Stomach (tissue), 9 donors: ENCODE measurements around the gene LIMS2. TPM values are rescaled to one million over a fixed set of nuclear protein-coding genes. Genes with fewer than 3 reads are reported as not detected.
A peak's percentile ranks its signal among the peaks of the same experiment; 100 is the strongest.

Experiments
- DNase-seq, 2 donors: peaks; one replicate each; pipeline versions ENCODE4 v3.0.0 to v3.0.0-alpha.2; 2013 to 2019
- H3K27ac ChIP-seq, 5 donors: fragments of 200-600 bp in 4 of 5; sonication (generic) in 4 of 5; one replicate each; pipeline ENCODE4 v1.5.1; 2013 to 2019; ENCODE audit warnings: mild to moderate bottlenecking in 1 of 5, moderate library complexity in 1 of 5
- H3K27me3 ChIP-seq, 3 donors: fragments of 200-600 bp; sonication (generic); one replicate each; pipeline ENCODE4 v1.5.1; 2017 to 2019; ENCODE audit warnings: mixed run types in 1 of 3
- H3K36me3 ChIP-seq, 4 donors: fragments of 200-600 bp; sonication (generic); 1 replicate in 3 of 4; 2 replicates in 1 of 4; pipeline ENCODE4 v1.5.1; 2016 to 2019
- H3K4me1 ChIP-seq, 4 donors: fragments of 200-600 bp; sonication (generic); one replicate each; pipeline ENCODE4 v1.5.1; 2016 to 2019
- H3K4me3 ChIP-seq, 4 donors: fragments of 200-600 bp; sonication (generic) in 3 of 4; one replicate each; pipeline ENCODE4 v1.5.1; 2016 to 2019; ENCODE audit warnings: mild to moderate bottlenecking in 1 of 4
- H3K9me3 ChIP-seq, 4 donors: fragments of 200-600 bp; sonication (generic); one replicate each; pipeline ENCODE4 v1.5.1; 2016 to 2019
- EP300 ChIP-seq: sonication (generic); formaldehyde crosslinking; IDR thresholded peaks from one replicate; pipeline ENCODE4 v1.6.1; 2017; ENCODE audit warnings: antibody characterized with exemption
- POLR2A ChIP-seq, 4 donors: fragments of 450-650 bp; IDR thresholded peaks; one replicate each; pipeline ENCODE4 v1.6.1; 2016; ENCODE audit warnings: antibody characterized with exemption in 4 of 4, control low read depth in 2 of 4, mild to moderate bottlenecking in 1 of 4, moderate library complexity in 1 of 4
- POLR2AphosphoS5 ChIP-seq, 3 donors: sonication (generic); formaldehyde crosslinking; IDR thresholded peaks; one replicate each; pipeline ENCODE4 v1.6.1; 2016; ENCODE audit warnings: antibody characterized with exemption in 3 of 3
- WGBS, 5 donors: extraction: QIAGEN DNeasy Blood & Tissue Kit in 3 of 5; methylation state at CpG; one replicate each; pipeline versions ENCODE4 v1.1.5 to v1.1.7; 2013 to 2018; 5-methylcytosine and 5-hydroxymethylcytosine counted together
- intact Hi-C: fragments of 100-400 bp; cut with DNase I; formaldehyde crosslinking; loops from one replicate; pipeline ENCODE4 v1.15.1; 2023; ENCODE audit warnings: low total_unique reads
- polyA plus RNA-seq, 3 donors: library from polyadenylated mRNA; stranded (reverse); fragments of 200-250 nt; gene quantifications; one replicate each; pipeline ENCODE4 v1.2.3, GENCODE V29; 2013
- total RNA-seq, 5 donors: library from RNA; depleted of rRNA; stranded (reverse); fragments of >200 nt; gene quantifications; one replicate each; pipeline versions ENCODE4 v1.1.0 to v1.2.3, GENCODE V29; 2014 to 2016
- TF ChIP-seq, protein P1 (sequence below), 7 experiments: fragments of 450-650 bp in 4 of 7; fragments of 200-600 bp in 3 of 7; sonication (generic) in 3 of 7; IDR thresholded peaks; one replicate each; pipeline ENCODE4 v1.5.1; 2016 to 2019; ENCODE audit warnings: antibody characterized with exemption in 7 of 7, control low read depth in 2 of 7, mild to moderate bottlenecking in 1 of 7
- donor health status: healthy with polysubstance abuse.
- donor health status: Bipolar disorder and iron deficiency.
- donor health status: healthy.

Gene LIMS2
- total and polyA plus RNA-seq, 8 donors: 30.3 to 94.1 (median 59.5) TPM

GRCh38 chr2:127641133-127641532 lies 34.2 kb downstream of the LIMS2 start:
- no peak for TF ChIP-seq EP300
- TF ChIP-seq, protein P1, sequence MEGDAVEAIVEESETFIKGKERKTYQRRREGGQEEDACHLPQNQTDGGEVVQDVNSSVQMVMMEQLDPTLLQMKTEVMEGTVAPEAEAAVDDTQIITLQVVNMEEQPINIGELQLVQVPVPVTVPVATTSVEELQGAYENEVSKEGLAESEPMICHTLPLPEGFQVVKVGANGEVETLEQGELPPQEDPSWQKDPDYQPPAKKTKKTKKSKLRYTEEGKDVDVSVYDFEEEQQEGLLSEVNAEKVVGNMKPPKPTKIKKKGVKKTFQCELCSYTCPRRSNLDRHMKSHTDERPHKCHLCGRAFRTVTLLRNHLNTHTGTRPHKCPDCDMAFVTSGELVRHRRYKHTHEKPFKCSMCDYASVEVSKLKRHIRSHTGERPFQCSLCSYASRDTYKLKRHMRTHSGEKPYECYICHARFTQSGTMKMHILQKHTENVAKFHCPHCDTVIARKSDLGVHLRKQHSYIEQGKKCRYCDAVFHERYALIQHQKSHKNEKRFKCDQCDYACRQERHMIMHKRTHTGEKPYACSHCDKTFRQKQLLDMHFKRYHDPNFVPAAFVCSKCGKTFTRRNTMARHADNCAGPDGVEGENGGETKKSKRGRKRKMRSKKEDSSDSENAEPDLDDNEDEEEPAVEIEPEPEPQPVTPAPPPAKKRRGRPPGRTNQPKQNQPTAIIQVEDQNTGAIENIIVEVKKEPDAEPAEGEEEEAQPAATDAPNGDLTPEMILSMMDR (IDR thresholded peaks at IDR 0.05): no peak
- TF ChIP-seq POLR2A (IDR thresholded peaks at IDR 0.05): no peak
- no peak for TF ChIP-seq POLR2AphosphoS5 (IDR thresholded peaks at IDR 0.05)
- DNase-seq: no peak
- H3K36me3 ChIP-seq: peaks cover 0 to 33% (median 16%) of the 10 kb centered on the region in 4 donors
- no peak overlapping the region for H3K4me3 ChIP-seq
- WGBS, 5 donors: 70 to 93% (median 84%) methylated on average over 3 to 6 of the region's 6 CpGs
- peak overlapping the region in 1 of 5 donors; percentile 90 for H3K27ac ChIP-seq
- peaks cover 0 to 3% (median 0%) of the 10 kb centered on the region in 3 donors for H3K27me3 ChIP-seq
- intact Hi-C loops: no loop called here
- peaks cover 18 to 68% (median 44%) of the 10 kb centered on the region in 4 donors for H3K4me1 ChIP-seq
- H3K9me3 ChIP-seq: no peaks in the 10 kb centered on the region

GRCh38 chr2:127640082-127641072 lies 35.0 kb downstream of the LIMS2 start:
- peak overlapping the region in 2 of 5 donors; percentile 76 to 90 for H3K27ac ChIP-seq
- intact Hi-C loops: no loop called here
- H3K27me3 ChIP-seq: no peaks in the 10 kb centered on the region
- TF ChIP-seq EP300 (no peak), POLR2AphosphoS5 (IDR thresholded peaks at IDR 0.05) (no peak), POLR2A (IDR thresholded peaks at IDR 0.05) (no peak)
- TF ChIP-seq, protein P1 (IDR thresholded peaks at IDR 0.05): no peak
- peaks cover 0 to 33% (median 16%) of the 10 kb centered on the region in 4 donors for H3K36me3 ChIP-seq
- peaks cover 18 to 68% (median 41%) of the 10 kb centered on the region in 4 donors for H3K4me1 ChIP-seq
- H3K9me3 ChIP-seq: no peaks in the 10 kb centered on the region
- DNase-seq: peak in 1 of 2 donors; percentile 62
- no peak overlapping the region for H3K4me3 ChIP-seq
- WGBS, 5 donors: 72 to 89% (median 83%) methylated on average over 13 to 25 of the region's 25 CpGs

GRCh38 chr2:127639111-127639474 lies 36.2 kb downstream of the LIMS2 start:
- peak overlapping the region in 4 of 5 donors; percentile 71 to 90 (median 82) for H3K27ac ChIP-seq
- H3K27me3 ChIP-seq: no peaks in the 10 kb centered on the region
- 88 to 93% (median 93%) methylated on average over 13 of the region's 13 CpGs for WGBS, 5 donors
- DNase-seq: no peak
- peaks cover 18 to 75% (median 41%) of the 10 kb centered on the region in 4 donors for H3K4me1 ChIP-seq
- no peaks in the 10 kb centered on the region for H3K9me3 ChIP-seq
- TF ChIP-seq EP300 (no peak), POLR2A (IDR thresholded peaks at IDR 0.05) (no peak), POLR2AphosphoS5 (IDR thresholded peaks at IDR 0.05) (no peak)
- TF ChIP-seq, protein P1 (IDR thresholded peaks at IDR 0.05): no peak
- H3K36me3 ChIP-seq: peaks cover 0 to 33% (median 16%) of the 10 kb centered on the region in 4 donors
- intact Hi-C loops: no loop called here
- H3K4me3 ChIP-seq: no peak overlapping the region

- Histone ChIP-seq H3K27me3 (no peaks in the 10 kb centered on the region), H3K27ac (peak overlapping the region in 4 of 5 donors; percentile 71 to 90 (median 82)), H3K9me3 (no peaks in the 10 kb centered on the region), H3K4me3 (peak overlapping the region in 1 of 4 donors; percentile 17), H3K4me1 (peaks cover 18 to 75% (median 44%) of the 10 kb centered on the region in 4 donors), H3K36me3 (peaks cover 0 to 33% (median 16%) of the 10 kb centered on the region in 4 donors)
- intact Hi-C loops: no loop called here
- DNase-seq: peak; percentile 32 to 89
- no peak for TF ChIP-seq POLR2A (IDR thresholded peaks at IDR 0.05)
- no peak for TF ChIP-seq EP300
- TF ChIP-seq, protein P1 (IDR thresholded peaks at IDR 0.05): no peak
- no peak for TF ChIP-seq POLR2AphosphoS5 (IDR thresholded peaks at IDR 0.05)
- WGBS, 5 donors: 41 to 77% (median 52%) methylated on average over 5 to 23 of the region's 23 CpGs
Measured at GRCh38 chr2:127638361-127639110, 36.8 kb downstream of the LIMS2 start.
